Lower leg skin (tissue), 3 donors: ENCODE data around the gene KCNJ10.

ENCODE experiments used
- CTCF ChIP-seq, 3 donors: fragments of 450-650 bp; IDR thresholded peaks; one replicate each; pipeline ENCODE4 v1.5.1; 2016; ENCODE audit warnings: antibody characterized with exemption in 3 of 3, mild to moderate bottlenecking in 3 of 3, moderate library complexity in 2 of 3
- POLR2A ChIP-seq, 2 donors: fragments of 450-650 bp; IDR thresholded peaks; one replicate each; pipeline ENCODE4 v1.6.1; 2016 to 2017; ENCODE audit warnings: antibody characterized with exemption in 2 of 2, mild to moderate bottlenecking in 1 of 2, moderate library complexity in 1 of 2

- TF ChIP-seq CTCF (IDR thresholded peaks at IDR 0.05) (no peak), POLR2A (IDR thresholded peaks at IDR 0.05) (no peak)
Observed at GRCh38 chr1:160089883-160090282, 19.9 kb upstream of the KCNJ10 start.
